Panc1 (cell line): ENCODE data around the gene LRRC70. TPM values are rescaled to one million over a fixed set of nuclear protein-coding genes. Genes with fewer than 3 reads are reported as not detected.

ENCODE experiments used
- ATAC-seq: fragments of 200-7000 bp; cut with Tn5 transposase; 2 replicates; pipeline ENCODE4 v1.9.1; 2020; ENCODE audit warnings: mild to moderate bottlenecking, moderate library complexity
- BruUV-seq: library from RNA; stranded (reverse); fragments of 400-500 nt; replicated peaks from 2 replicates; lab custom pipeline; 2021; lab: Mats Ljungman, UMichigan
- CTCF ChIA-PET: fragments of 300-600 bp; sonication (Branson Sonifier 250); formaldehyde crosslinking; loops from one replicate; lab custom pipeline; 2022; ENCODE audit warnings: antibody characterized with exemption; lab: Charles Lee
- POLR2A ChIA-PET: fragments of 300-600 bp; sonication (Branson Sonifier 250); formaldehyde crosslinking; loops from one replicate; lab custom pipeline; 2022; ENCODE audit warnings: antibody characterized with exemption; lab: Charles Lee
- DNase-seq: peaks from one replicate; pipeline ENCODE4 v3.0.0-alpha.2; 2010; ENCODE audit warnings: low read depth, low spot score
- H3K27ac ChIP-seq: 2 replicates; pipeline ENCODE4 v1.5.1; 2011; ENCODE audit warnings: mild to moderate bottlenecking, low read length, inconsistent platforms
- H3K27me3 ChIP-seq: fragments of 200-500 bp; sonication (Bioruptor generic); 2 replicates; pipeline ENCODE4 v1.6.0; 2014; ENCODE audit warnings: low read length, inconsistent platforms; ENCODE audit not compliant: control insufficient read depth, insufficient read depth
- H3K36me3 ChIP-seq: fragments of 200-500 bp; sonication (Bioruptor generic); 2 replicates; pipeline ENCODE4 v1.5.1; 2014; ENCODE audit warnings: inconsistent platforms, mild to moderate bottlenecking, low read length, moderate library complexity; ENCODE audit not compliant: control insufficient read depth, insufficient read depth
- H3K4me1 ChIP-seq: 2 replicates; pipeline ENCODE4 v1.5.1; 2011; ENCODE audit warnings: inconsistent platforms, mild to moderate bottlenecking, low read length, moderate library complexity; ENCODE audit not compliant: control insufficient read depth, insufficient read depth
- H3K4me3 ChIP-seq, 2 experiments: 2 replicates each; pipeline ENCODE4 v1.5.1; 2011 to 2012; ENCODE audit warnings: low read depth in 2 of 2, low read length in 2 of 2, mild to moderate bottlenecking in 2 of 2, inconsistent platforms in 1 of 2, moderate library complexity in 1 of 2
- H3K9me3 ChIP-seq: fragments of 200-500 bp; sonication (Bioruptor generic); 2 replicates; pipeline ENCODE4 v1.5.1; 2014; ENCODE audit warnings: low read depth, mild to moderate bottlenecking, inconsistent platforms, low read length, moderate library complexity; ENCODE audit not compliant: control insufficient read depth, insufficient read depth
- POLR2AphosphoS5 ChIP-seq: IDR thresholded peaks from 2 replicates; pipeline ENCODE4 v1.6.1; 2012; ENCODE audit warnings: mild to moderate bottlenecking, low read depth, low read length, moderate library complexity
- SIN3A ChIP-seq: IDR thresholded peaks from 2 replicates; pipeline ENCODE4 v1.6.1; 2012; ENCODE audit warnings: low read depth, mild to moderate bottlenecking, low read length, moderate library complexity, borderline replicate concordance; ENCODE audit not compliant: insufficient read depth
- TCF7L2 ChIP-seq: IDR thresholded peaks from 2 replicates; pipeline ENCODE4 v1.6.1; 2011; ENCODE audit warnings: mild to moderate bottlenecking, low read depth, low read length, inconsistent platforms
- in situ Hi-C: cut with HindIII; loops from 2 replicates; pipeline ENCODE4 v1.10.0; 2016; ENCODE audit warnings: low sequenced_read_pairs, low pct_unique_long_range_greater_than_20kb
- intact Hi-C: fragments of 100-400 bp; cut with micrococcal nuclease; formaldehyde crosslinking; loops from one replicate; pipeline ENCODE4 v1.10.0; 2022; ENCODE audit not compliant: unreplicated experiment
- total RNA-seq: library from RNA; stranded (reverse); gene quantifications from one replicate; pipeline ENCODE4 v1.2.1, GENCODE V29; 2021; ENCODE audit not compliant: unreplicated experiment
- TF ChIP-seq, protein P1 (sequence below): fragments of 450-650 bp; IDR thresholded peaks from 2 replicates; pipeline ENCODE4 v1.5.1; 2017; ENCODE audit warnings: mild to moderate bottlenecking
- TF ChIP-seq, protein P2 (sequence below), 2 experiments: IDR thresholded peaks; 2 replicates each; pipeline ENCODE4 v1.6.1; 2011 to 2012; ENCODE audit warnings: low read depth in 2 of 2, control low read depth in 1 of 2, low read length in 1 of 2, mild to moderate bottlenecking in 1 of 2, moderate library complexity in 1 of 2; ENCODE audit not compliant: insufficient read depth in 1 of 2

Gene LRRC70
- total RNA-seq, 1 experiment from 2014 or later = 0.13 TPM

DNA sequence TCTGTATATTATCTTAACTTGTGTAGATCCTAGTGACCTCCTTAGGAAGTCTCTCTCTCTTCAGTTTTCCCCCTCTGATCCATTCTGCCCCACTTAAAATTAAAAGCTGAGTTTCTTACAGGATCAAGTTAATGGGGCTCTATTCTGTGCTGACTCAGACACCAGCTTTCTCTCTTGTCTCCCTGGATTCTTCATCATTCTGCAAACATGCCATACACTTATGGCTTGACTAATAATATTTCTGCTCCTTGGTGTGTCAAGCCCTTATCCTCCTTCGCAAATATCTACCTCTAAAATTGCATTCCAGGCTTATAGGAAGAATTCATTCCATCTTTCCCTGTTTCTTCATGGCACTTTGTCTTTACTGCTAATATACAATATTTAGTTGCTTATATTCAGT lies 18.1 kb downstream of the LRRC70 start:
- ChIA-PET POLR2A (no interaction called here), CTCF (no interaction called here)
- no peaks in the 10 kb centered on the region; the same call in 1 of the 2 replicates for H3K36me3 ChIP-seq
- TF ChIP-seq, protein P1, sequence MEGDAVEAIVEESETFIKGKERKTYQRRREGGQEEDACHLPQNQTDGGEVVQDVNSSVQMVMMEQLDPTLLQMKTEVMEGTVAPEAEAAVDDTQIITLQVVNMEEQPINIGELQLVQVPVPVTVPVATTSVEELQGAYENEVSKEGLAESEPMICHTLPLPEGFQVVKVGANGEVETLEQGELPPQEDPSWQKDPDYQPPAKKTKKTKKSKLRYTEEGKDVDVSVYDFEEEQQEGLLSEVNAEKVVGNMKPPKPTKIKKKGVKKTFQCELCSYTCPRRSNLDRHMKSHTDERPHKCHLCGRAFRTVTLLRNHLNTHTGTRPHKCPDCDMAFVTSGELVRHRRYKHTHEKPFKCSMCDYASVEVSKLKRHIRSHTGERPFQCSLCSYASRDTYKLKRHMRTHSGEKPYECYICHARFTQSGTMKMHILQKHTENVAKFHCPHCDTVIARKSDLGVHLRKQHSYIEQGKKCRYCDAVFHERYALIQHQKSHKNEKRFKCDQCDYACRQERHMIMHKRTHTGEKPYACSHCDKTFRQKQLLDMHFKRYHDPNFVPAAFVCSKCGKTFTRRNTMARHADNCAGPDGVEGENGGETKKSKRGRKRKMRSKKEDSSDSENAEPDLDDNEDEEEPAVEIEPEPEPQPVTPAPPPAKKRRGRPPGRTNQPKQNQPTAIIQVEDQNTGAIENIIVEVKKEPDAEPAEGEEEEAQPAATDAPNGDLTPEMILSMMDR = no peak
- TF ChIP-seq TCF7L2 = no peak
- no peak for TF ChIP-seq POLR2AphosphoS5
- TF ChIP-seq SIN3A = no peak
- TF ChIP-seq, protein P2, sequence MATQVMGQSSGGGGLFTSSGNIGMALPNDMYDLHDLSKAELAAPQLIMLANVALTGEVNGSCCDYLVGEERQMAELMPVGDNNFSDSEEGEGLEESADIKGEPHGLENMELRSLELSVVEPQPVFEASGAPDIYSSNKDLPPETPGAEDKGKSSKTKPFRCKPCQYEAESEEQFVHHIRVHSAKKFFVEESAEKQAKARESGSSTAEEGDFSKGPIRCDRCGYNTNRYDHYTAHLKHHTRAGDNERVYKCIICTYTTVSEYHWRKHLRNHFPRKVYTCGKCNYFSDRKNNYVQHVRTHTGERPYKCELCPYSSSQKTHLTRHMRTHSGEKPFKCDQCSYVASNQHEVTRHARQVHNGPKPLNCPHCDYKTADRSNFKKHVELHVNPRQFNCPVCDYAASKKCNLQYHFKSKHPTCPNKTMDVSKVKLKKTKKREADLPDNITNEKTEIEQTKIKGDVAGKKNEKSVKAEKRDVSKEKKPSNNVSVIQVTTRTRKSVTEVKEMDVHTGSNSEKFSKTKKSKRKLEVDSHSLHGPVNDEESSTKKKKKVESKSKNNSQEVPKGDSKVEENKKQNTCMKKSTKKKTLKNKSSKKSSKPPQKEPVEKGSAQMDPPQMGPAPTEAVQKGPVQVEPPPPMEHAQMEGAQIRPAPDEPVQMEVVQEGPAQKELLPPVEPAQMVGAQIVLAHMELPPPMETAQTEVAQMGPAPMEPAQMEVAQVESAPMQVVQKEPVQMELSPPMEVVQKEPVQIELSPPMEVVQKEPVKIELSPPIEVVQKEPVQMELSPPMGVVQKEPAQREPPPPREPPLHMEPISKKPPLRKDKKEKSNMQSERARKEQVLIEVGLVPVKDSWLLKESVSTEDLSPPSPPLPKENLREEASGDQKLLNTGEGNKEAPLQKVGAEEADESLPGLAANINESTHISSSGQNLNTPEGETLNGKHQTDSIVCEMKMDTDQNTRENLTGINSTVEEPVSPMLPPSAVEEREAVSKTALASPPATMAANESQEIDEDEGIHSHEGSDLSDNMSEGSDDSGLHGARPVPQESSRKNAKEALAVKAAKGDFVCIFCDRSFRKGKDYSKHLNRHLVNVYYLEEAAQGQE (IDR thresholded peaks at IDR 0.05; ENCODE audit: insufficient read depth in 1 of 2, low read depth in 2 of 2, low read length in 1 of 2) = no peak
- H3K9me3 ChIP-seq = no peaks in the 10 kb centered on the region
- no peaks in the 10 kb centered on the region for H3K4me1 ChIP-seq
- no TSS peak for BruUV-seq
- DNase-seq (no peak), ATAC-seq (no peak)
- no peak overlapping the region for H3K27ac ChIP-seq
- in situ Hi-C loops = no loop called here
- H3K4me3 ChIP-seq = no peak overlapping the region
- intact Hi-C loops = no loop called here
- no peaks in the 10 kb centered on the region for H3K27me3 ChIP-seq

DNA sequence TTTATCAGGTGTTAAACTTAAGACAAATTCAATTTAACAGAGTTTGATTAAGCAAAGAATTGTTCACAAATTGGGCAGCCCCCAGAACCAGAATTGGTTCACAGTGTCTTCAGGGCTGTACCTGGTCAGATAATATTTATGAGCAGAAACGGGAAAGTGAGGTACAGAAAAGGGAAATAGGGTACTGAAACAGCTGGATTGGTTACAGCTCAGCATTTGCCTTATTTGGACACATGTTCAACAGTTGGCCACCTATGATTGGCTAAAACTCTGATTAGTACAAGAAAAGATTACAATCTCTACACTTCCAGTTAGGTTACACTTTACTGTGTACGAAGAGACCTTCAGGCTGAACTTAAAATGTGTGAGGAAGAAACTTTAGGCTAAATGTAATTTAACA lies 18.7 kb downstream of the LRRC70 start:
- H3K27ac ChIP-seq = no peak overlapping the region
- H3K27me3 ChIP-seq = no peaks in the 10 kb centered on the region
- no TSS peak for BruUV-seq
- no peak for DNase-seq
- intact Hi-C loops = no loop called here
- no peak for ATAC-seq
- H3K4me3 ChIP-seq = no peak overlapping the region
- H3K9me3 ChIP-seq = no peaks in the 10 kb centered on the region
- POLR2A ChIA-PET = no interaction called here
- H3K4me1 ChIP-seq = no peaks in the 10 kb centered on the region
- H3K36me3 ChIP-seq = no peaks in the 10 kb centered on the region; the same call in 1 of the 2 replicates
- in situ Hi-C loops = no loop called here
- TF ChIP-seq, protein P2 (IDR thresholded peaks at IDR 0.05; ENCODE audit: insufficient read depth in 1 of 2, low read depth in 2 of 2, low read length in 1 of 2) = no peak
- TF ChIP-seq TCF7L2 (no peak), SIN3A (no peak), POLR2AphosphoS5 (no peak)
- TF ChIP-seq, protein P1 = no peak
- CTCF ChIA-PET = no interaction called here
